ENCODE data around the gene LETMD1.

DNA sequence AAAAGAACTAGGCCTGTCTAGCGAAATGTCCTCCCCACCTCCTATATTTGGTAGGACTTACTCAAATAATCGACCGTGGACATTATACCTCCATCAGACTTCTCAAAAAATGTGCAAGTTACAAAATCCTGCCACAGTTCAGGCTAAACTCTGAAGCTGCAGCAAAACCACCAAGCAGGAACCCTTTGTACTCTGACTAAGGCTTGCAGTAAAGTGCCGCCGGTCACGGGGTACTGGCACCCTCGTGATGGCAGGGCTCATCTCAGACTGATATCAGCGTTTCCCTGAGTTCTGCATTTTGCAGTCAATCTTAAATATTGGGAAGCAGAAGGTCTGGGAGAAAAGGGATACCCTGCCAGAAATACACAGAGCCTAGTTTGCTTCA is 39.1 kb upstream of the LETMD1 start:
- TF ChIP-seq CTCF (IDR thresholded peaks at IDR 0.05) (no peak), POLR2A (IDR thresholded peaks at IDR 0.05) (peak in 1 of 2 donors; percentile 79)

Data from thyroid gland (tissue), 4 donors.